HG03045 (cell line): Measurements from ENCODE around the gene FBN3.
"Not testable (repeated sequence)": the region's sequence is repeated elsewhere in the genome, so short reads cannot be mapped to it uniquely, and the experiment has no call there.

ENCODE experiments used
- ATAC-seq: cut with Tn5 transposase; IDR thresholded peaks from one replicate; pipeline ENCODE4 v1.9.1; 2021; ENCODE audit warnings: mild to moderate bottlenecking, moderate library complexity; ENCODE audit not compliant: unreplicated experiment

The FBN3 gene

GRCh38 chr19:8064911-8065874, 84.2 kb downstream of the FBN3 start:
- no peak for ATAC-seq

DNA sequence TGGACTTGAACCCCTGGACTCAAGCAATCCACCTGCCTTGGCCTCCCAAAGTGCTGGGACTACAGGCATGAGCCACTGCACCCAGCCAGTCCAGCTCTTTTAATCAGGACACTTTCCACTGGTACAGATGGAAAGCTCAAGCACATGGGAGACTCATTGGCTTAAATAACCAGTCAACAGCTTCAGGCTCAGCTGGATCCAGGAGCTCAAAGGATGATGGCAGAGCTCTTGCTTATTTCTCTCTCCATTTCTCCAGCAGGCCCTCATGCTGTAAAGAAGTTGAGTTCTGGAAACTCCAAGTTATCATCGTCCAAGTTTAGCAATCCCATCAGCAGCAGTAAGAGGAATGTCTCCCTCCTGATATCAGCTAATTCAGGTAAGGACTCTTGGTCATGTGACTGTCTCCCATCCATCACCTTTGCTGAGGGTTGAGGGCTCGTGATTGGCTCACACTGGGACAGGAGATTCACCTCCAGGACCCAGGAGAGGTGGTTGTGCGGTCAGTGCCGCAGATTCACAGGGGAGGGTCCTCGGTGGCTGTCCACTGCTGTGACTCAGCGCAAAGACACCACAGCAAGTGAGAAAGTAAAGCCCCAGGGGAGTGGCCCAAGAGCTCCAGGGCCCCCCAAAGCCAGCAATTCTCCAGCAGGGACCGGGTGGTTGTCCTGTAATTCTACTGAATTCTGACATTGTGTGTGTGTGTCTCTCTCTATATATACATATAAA, 91.7 kb downstream of the FBN3 start:
- ATAC-seq: no peak

DNA sequence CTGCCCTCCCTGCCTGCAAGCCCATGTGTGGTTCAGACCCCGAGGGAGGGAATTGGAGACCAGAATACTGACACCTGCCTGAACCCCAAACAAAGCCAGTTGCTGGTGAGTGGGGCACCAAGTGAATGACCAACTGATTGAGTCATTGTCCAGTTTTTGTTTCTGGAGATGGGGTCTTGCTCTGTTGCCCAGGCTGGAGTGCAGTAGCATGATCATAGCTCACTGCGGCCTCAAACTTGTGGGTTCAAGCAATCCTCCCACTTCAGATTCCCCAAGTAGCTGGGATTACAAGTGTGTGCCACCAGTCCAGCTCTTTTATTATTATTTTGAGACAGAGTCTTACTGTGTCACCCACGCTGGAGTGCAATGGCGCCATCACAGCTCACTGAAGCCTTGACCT, 92.9 kb downstream of the FBN3 start:
- no peak for ATAC-seq

GRCh38 chr19:8054169-8054568, 95.2 kb downstream of the FBN3 start:
- no peak for ATAC-seq

DNA sequence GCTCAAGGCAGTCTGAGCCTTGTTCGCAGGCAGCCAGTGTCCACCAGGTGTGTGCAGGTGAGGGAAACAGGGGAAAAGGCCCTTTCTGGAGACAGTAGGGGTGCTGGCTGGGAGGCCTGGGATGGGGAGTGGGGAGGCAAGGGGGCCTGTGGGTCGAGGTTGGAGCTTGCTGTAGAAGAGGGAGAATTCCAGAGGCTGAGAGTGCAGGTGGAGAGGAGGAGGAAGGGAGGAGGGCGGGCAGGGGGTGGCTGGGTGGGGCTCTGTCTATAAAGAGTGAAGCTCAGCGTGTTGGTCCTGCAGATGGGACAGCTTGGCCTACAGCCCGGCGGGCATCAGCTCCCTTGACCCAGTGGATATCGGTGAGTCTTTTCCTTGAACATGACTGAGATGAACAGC, 96.9 kb downstream of the FBN3 start, which contains the start of gene CCL25:
CCL25 (plus strand) TSS at position 297 of the 396 bp plus-strand sequence. CDS start 290 bp downstream, outside the sequence.
- no peak for ATAC-seq

- ATAC-seq: peak; percentile 76
These were observed 98.9 kb downstream of the FBN3 start for GRCh38 chr19:8050274-8051096.

DNA sequence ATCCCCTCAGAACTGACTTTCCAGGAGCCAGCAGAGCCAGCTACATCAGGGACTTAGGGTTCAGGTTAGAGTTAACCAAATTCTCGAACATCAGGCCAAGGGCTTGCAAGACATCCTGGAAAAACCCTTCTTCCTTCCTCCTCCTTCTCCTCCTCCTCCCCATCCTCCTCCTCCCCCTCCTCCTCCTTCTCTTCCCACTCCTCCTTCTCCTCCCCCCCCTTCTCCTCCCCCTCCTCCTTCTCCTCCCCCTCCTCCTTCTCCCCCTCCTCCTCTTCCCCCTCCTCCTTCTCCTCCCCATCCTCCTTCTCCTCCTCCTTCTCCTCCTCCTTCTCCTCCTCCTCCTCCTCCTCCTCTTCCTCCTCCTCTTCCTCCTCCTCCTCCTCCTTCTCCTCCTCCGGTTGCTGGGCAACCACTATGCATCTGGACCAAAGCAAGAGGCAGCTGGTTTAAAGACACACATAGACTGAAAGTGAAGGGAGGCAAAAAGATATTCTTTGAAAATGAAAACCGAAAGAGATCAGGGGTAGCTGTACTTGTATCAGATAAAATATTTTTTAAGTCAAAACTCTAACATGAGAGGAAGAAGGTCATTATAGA, 102.7 kb downstream of the FBN3 start:
- no peak for ATAC-seq

DNA sequence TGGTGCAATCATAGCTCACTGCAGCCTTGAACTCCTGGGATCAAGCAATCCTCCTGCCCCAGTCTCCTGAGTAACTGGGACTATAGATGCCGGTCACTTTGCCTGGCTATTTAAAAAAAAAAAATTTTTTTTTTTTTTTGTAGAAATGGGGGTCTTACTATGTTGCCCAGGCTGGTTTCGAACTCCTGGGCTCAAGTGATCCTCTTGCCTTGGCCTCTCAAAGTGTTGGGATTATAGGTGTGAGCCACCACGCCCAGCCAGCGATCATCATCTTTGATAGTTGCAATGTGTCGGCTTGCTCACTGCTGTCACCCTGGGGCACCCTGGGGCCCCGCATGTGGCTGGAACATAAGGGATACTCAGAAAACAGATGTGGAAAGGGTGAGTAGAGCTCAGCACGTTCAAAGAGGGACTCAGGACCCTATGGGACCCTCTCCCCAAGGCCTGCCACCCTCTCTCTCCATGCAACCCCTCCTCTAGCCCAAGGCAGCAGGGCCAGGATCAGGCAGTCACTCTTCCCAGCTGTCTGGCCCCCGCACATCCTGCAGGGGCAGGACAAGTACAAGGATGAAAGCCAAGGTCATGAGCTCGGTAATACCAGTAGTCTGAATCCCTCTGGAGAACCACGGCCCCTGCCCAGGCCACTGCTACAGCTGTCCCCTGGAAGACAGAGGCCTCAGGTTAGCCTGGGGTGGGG, 103.4 kb downstream of the FBN3 start:
- ATAC-seq: no peak

GRCh38 chr19:8044018-8044417, 105.4 kb downstream of the FBN3 start:
- no peak for ATAC-seq

DNA sequence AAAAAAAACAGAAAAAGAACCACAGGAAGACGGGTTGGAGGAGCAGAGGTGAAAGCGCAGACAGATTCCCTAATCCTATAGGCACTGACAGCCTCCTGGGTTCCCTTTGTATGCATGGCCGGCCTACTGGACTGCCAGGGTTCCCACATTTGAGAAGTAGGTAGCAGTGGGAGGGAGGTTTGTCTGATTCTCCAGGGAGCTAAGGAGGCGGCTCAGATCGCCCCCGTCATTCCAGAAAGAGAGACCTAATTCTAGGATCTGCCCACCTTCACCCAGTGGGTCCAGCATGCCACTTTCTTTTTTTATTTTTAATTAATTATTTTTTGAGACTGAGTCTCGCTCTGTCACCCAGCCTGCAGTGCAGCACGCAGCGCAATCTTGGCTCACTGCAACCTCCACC, 106.5 kb downstream of the FBN3 start:
- no peak for ATAC-seq

- no peak for ATAC-seq
These were observed 107.9 kb downstream of the FBN3 start for GRCh38 chr19:8041531-8041931.

- ATAC-seq: no peak
These were observed 110.2 kb downstream of the FBN3 start for GRCh38 chr19:8039231-8039630.

GRCh38 chr19:8038815-8039214, 110.6 kb downstream of the FBN3 start:
- ATAC-seq: no peak

DNA sequence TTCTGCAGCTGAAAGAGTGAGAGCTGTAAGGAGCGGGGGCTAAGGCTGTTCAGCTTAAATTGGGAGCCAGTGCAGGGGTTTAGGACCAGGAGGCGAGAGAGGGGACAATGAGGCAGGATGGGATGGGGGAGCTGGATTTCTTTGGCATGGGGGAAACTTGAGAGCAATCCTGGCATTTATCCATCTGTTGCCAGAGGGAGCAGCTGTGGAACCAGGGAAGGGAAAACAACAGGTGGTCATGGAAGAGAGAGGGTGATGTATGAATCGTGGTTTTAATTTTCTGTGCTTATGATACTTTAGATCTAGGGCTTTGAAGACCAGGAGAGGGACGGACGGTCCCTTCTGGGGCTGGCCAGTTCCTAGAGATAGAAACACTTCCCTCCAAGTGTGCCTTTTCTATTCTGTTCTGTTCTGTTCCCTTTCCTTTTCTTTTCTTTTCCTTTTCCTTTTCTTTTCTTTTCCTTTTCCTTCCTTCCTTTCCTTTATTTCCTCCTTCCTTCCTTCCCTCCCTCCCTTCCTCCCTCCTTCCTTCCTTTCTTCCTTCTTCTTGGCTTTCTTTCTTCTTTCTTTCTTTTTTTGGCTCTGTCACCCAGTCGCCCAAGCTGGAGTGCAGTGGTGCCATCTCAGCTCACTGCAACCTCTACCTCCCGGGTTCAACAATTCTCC, 112.8 kb downstream of the FBN3 start:
- ATAC-seq: no peak

DNA sequence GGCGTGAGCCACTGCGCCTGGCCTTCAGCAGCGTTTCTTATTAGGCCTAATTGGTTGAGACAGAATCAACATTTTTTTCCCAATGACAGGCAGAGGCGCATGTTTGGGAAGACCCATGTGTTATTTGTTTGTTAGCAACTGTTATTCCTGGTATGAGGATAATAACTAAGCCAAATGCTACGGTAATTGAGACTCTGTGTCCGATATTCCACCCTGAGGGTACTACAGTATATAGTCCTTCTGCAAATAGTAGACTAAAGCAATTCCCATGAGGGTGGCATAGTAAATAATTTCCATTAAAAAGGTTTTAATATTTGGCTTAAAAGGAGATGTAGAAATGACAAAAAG, 115.2 kb downstream of the FBN3 start:
- no peak for ATAC-seq

GRCh38 chr19:8033287-8034177, 115.9 kb downstream of the FBN3 start:
- ATAC-seq: not testable (repeated sequence)

DNA sequence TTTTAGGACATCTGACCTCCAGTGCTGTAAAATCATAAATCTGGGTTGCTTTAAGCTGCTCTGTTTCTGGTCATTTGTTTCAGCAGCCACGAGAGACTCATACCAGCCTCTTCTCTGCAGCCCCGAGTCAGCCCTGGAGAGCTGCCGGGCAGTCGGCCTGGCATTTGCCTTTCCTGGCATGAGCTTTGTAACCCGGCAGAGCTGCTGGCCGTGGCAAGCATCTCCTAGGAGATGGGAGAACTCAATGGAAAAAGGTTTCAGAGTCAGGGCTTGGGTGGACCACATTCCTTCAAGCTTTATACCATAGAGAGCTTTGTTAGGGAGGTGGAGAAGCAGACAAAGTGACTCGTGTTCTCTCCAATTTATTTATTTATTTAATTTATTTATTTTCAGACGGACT, 118.4 kb downstream of the FBN3 start:
- no peak for ATAC-seq

- ATAC-seq: no peak
These were observed 120.4 kb downstream of the FBN3 start for GRCh38 chr19:8028951-8029491.
